IgD-negative memory B cell (primary cell): Measurements from ENCODE around the gene TSPAN2. TPM values are rescaled to one million over a fixed set of nuclear protein-coding genes. Genes with fewer than 3 reads are reported as not detected.
A peak's percentile ranks its signal among the peaks of the same experiment; 100 is the strongest.

Experiments used
- H3K27ac Mint-ChIP-seq, 3 donors: one replicate each; pipeline ENCODE4 v1.8.0; 2020 to 2022; ENCODE audit warnings: mild to moderate bottlenecking in 3 of 3, mixed read lengths in 3 of 3, moderate library complexity in 1 of 3
- H3K27me3 Mint-ChIP-seq: one replicate; pipeline ENCODE4 v1.8.0; 2021; ENCODE audit warnings: mixed read lengths
- H3K36me3 Mint-ChIP-seq: one replicate; pipeline ENCODE4 v1.8.0; 2020; ENCODE audit warnings: mild to moderate bottlenecking, mixed read lengths
- H3K4me1 Mint-ChIP-seq, 3 donors: one replicate each; pipeline ENCODE4 v1.8.0; 2020 to 2022; ENCODE audit warnings: mixed read lengths in 3 of 3, mild to moderate bottlenecking in 1 of 3
- H3K4me3 Mint-ChIP-seq, 4 donors: one replicate each; pipeline ENCODE4 v1.8.0; 2020 to 2022; ENCODE audit warnings: mild to moderate bottlenecking in 4 of 4, mixed read lengths in 4 of 4, moderate library complexity in 3 of 4
- H3K9me3 Mint-ChIP-seq, 3 donors: one replicate each; pipeline ENCODE4 v1.8.0; 2020 to 2021; ENCODE audit warnings: mixed read lengths in 3 of 3, mild to moderate bottlenecking in 1 of 3
- polyA plus RNA-seq: library from polyadenylated mRNA; unstranded; fragments of 300-500 nt; fragmentation: Illumina TruSeq; gene quantifications from one replicate; pipeline ENCODE4 v1.2.3, GENCODE V29; 2021

TSPAN2 gene
- polyA plus RNA-seq, 1 donor from 2014 or later = 2.0 TPM

DNA sequence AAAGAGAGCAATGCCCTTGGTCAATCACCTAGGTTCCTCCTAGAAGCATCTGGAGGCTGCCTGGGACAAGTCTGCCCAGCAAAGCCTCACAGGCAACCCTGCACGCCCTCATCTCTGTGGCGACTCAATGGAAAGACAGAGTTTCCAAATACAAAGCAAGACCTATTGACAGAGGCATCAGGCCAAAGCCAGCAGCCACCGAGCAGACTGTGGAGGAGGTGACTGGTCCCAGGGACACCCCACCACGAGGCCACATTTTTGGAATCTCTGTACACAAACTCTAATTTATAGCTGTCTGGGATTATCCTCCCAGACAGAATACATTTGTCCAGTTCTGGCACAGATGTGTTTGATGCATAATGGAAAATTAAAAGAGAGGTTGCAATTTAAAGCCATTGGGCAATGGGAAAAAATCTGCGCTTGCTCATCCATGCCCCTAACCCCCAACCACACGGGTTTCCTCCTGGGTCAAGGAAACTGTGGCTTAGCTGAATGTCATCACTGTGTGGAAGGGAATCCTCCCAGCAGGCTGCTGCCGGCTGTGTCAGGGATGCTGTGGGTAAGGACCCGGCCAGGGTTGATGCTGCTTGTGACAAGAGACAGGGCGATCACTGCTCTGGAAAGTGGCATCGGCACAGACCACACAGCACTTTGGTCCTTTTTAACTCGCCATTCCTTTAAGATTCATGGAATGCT, 14.3 kb downstream of the TSPAN2 start:
- H3K4me1 Mint-ChIP-seq = no peaks in the 10 kb centered on the region
- H3K9me3 Mint-ChIP-seq = peaks cover 0 to 2% (median 0%) of the 10 kb centered on the region in 3 donors
- H3K27ac Mint-ChIP-seq = no peak overlapping the region
- no peak overlapping the region for H3K4me3 Mint-ChIP-seq
- H3K27me3 Mint-ChIP-seq = peaks cover 14% of the 10 kb centered on the region
- H3K36me3 Mint-ChIP-seq = peaks cover 3% of the 10 kb centered on the region

DNA sequence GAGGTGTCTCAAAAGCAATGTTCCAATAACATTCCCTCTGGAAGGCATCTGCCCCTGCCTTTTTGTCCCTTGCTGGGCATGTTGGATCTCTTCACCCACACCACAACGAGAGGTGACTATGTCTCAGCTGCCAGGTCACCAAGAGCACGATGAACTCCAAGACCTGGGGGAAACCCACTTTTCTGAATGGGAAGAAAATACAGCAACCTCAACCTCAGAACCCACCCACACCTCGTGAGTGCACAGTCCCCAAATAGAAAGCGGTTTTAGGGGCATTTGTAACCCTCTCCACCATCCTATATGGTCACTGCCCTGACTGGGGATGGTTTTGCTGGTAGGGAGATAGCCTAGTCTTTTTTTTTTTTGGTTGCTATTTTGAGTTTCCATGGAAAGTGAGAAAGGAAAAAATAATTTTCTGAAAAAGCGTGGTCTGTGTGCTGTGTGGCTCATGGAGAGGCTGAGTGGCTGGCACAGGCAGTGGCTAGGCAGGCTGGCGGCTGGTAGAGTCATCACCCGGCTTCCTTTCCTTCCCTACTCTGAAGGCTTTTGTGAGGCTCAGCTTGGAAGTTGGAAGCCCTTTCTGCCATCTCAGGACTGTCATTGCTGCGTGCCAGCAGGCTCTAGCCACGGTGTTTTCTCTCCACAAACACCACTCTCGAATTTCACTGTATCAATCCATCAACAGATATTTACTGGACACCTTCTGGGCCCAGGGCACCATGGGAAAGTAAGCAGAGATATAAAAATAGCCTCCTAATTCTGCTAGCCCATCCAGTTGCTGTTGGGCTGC, 15.8 kb downstream of the TSPAN2 start:
- Mint-ChIP-seq H3K27me3 (peaks cover 14% of the 10 kb centered on the region), H3K9me3 (peaks cover 0 to 2% (median 0%) of the 10 kb centered on the region in 3 donors), H3K4me3 (no peak overlapping the region), H3K36me3 (peaks cover 3% of the 10 kb centered on the region), H3K27ac (no peak overlapping the region), H3K4me1 (no peaks in the 10 kb centered on the region)

DNA sequence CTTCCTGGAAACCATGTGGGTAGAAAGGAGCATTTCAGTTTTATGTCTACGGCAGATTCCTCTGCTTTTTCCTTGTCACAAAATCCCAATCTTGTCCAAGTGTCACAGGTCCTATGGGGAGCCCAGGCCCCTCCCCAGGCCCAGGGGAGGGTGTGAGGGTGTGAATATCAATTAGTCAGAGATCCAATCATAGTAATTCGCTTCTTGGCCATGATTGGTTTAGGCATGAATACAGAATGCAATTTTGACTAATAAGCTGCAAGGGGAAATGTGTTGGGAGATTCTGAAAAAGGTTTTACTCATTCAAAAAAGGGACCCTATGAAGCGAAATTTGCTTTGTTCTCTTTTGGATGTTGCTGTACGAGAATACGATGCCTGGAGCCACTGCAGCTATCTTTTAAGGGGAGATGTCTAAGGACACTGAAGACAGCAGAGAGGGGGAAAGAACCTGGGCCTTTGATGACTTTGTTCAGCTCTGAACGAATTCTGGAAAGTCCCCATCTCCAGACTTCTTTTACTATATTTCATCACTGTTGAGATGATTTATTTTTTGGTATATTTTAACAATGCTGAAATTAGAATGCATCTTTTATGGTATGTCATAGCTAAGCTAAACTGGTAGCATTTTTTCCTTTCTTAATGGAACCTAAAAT, 18.2 kb downstream of the TSPAN2 start:
- H3K27ac Mint-ChIP-seq = no peak overlapping the region
- no peak overlapping the region for H3K4me3 Mint-ChIP-seq
- peaks cover 3% of the 10 kb centered on the region for H3K36me3 Mint-ChIP-seq
- no peaks in the 10 kb centered on the region for H3K4me1 Mint-ChIP-seq
- H3K27me3 Mint-ChIP-seq = peaks cover 8% of the 10 kb centered on the region
- peaks cover 0 to 2% (median 0%) of the 10 kb centered on the region in 3 donors for H3K9me3 Mint-ChIP-seq

DNA sequence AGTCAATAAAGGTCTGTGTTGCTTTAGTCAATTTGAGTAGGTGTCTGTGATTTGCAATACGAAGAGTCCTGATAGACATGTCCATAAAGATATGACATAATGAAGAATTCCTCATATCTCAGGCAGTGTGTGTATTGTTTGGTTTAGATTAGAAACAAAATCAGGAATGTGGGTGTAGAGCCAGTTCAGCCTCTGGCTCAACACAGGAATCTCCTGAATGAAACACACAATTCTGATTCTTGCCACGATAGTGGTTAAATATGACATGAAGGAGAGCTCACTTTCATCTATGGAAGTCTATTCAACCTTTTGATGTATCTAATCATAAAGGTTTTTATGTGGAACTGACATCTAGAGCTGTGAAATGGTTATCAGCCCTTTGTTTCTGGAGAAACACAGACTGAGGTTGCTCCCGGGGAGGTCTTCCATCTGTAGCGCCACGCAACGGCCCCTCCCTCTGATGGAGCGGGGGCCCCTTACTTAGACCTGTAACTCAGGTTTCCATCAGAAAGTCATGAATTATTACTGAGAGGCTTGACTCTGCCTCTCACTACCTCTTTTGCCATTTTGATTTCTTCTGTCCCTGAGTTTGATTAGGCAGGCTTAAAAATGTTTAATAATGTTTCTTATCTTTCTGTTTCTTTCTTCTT, 19.5 kb downstream of the TSPAN2 start:
- H3K4me3 Mint-ChIP-seq = no peak overlapping the region
- peaks cover 3% of the 10 kb centered on the region for H3K36me3 Mint-ChIP-seq
- peak overlapping the region in 1 of 3 donors; percentile 88 for H3K27ac Mint-ChIP-seq
- peaks cover 0 to 3% (median 0%) of the 10 kb centered on the region in 3 donors for H3K9me3 Mint-ChIP-seq
- H3K27me3 Mint-ChIP-seq = peaks cover 1% of the 10 kb centered on the region
- peaks cover 0 to 4% (median 0%) of the 10 kb centered on the region in 3 donors for H3K4me1 Mint-ChIP-seq

DNA sequence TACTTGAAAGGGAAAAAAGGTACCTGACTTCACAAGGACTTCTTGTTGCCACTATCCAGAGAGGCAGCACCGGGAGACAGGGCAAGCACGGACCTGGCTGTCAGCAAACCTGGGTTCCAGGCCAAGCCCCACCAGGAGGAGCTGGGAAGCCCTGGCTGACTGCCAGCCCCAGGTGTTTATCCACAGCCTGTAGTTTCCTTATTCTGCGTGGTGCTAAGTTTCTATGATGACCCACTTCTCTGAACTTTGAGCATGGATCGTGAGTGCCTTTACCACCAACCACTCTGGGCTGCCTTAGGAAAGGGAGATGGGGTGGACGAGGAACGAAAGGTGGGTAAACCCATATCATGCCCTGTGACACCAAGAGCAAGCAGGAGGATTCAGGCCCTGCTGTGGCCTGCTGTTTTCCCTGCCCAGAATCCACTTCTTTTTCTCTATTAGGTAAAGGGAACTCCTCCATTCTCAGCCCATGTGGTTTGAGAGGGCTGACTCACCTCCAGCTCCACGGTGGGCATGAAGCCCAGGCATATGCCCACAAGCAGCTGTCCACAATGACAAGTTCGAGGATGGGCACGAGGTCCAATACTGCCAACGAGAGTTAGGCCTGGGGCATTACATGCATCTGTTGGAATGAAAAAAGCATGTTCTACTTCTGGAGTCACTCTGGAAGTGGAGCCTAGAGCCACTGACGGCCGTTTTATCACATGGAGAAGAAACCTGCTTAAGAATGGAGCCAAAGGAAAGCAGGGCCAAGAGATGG, 20.3 kb downstream of the TSPAN2 start:
- Mint-ChIP-seq H3K27me3 (peaks cover 2% of the 10 kb centered on the region), H3K9me3 (peaks cover 0 to 3% (median 0%) of the 10 kb centered on the region in 3 donors), H3K4me3 (no peak overlapping the region), H3K36me3 (peaks cover 3% of the 10 kb centered on the region), H3K4me1 (peaks cover 0 to 8% (median 5%) of the 10 kb centered on the region in 3 donors), H3K27ac (peak overlapping the region in 1 of 3 donors; percentile 88)

DNA sequence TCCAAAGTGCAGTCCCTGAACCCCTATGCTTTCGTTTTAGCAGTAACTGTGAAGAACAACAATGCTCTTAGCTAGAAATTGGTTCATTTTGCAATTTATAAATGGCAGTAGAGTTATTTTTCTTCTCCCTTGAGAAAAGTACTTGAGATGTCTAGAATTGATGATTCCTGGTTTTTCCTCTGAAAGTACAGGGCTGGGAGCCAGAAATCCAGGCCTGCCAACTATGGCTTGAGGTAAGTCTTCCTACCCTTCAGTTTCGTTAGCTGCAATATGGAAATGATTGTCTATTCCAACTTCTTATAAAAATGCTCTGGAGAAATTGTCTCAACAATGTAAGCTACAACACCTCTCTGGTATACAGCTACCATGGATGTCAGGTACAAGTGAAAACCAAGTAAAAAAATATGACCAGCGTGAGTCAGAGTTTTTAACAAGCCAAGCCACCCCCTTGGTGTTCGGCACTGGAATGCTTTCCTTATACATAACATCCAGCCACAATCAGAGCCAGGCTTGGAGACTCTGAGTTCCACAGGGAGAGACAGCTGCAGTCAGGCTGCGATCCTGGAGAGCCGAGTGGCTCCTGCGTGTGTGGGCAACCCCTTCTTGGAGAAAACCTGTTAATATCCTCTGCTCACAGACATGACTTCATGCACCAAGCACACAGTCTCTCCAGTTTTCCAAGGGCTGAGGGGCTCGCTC, 22.0 kb downstream of the TSPAN2 start:
- Mint-ChIP-seq H3K4me1 (peaks cover 14 to 20% (median 15%) of the 10 kb centered on the region in 3 donors), H3K9me3 (peaks cover 0 to 3% (median 0%) of the 10 kb centered on the region in 3 donors), H3K27ac (no peak overlapping the region), H3K36me3 (peaks cover 3% of the 10 kb centered on the region), H3K27me3 (peaks cover 2% of the 10 kb centered on the region), H3K4me3 (no peak overlapping the region)

DNA sequence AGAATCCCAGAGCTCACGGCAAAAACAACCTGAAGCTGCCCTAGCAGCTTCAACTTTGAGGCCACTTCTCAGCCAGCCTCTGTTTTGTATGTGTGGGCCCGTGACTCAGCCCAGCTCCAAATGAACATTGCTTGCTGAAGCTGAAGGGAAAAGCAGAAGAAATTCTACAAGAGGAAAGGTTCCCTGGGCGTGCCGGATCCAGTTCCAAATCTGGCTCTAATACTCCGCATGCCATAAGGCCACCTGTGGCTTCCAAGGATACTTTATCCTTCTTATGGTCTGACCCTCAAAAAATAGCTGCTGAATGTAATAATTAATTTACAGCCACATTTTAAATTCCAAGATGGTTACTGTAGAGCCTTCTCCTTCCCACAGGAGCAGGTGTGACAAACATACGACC, 24.3 kb downstream of the TSPAN2 start:
- H3K9me3 Mint-ChIP-seq = peaks cover 0 to 3% (median 0%) of the 10 kb centered on the region in 3 donors
- H3K4me3 Mint-ChIP-seq = no peak overlapping the region
- H3K36me3 Mint-ChIP-seq = no peaks in the 10 kb centered on the region
- H3K4me1 Mint-ChIP-seq = peaks cover 20 to 27% (median 21%) of the 10 kb centered on the region in 3 donors
- peaks cover 2% of the 10 kb centered on the region for H3K27me3 Mint-ChIP-seq
- no peak overlapping the region for H3K27ac Mint-ChIP-seq

DNA sequence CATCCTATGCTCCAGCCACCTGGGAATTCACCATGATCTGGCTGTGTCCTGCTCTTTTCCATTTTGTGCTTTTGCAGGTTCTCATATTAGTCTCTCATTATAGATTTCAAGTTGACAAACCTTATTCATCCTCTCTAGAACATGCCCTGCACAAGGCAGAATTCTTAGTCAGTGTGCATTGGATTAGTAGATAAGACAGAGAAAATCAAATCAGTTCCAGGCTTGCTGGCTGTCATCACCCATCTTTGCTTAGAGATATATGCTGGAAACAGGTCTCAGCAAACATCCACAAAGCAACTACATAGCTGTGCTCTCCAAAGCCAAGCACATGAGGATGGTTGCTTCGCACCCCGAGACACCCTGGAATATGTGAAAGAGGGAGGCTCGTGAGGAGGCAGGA, 24.8 kb downstream of the TSPAN2 start:
- Mint-ChIP-seq H3K36me3 (no peaks in the 10 kb centered on the region), H3K9me3 (peaks cover 0 to 3% (median 0%) of the 10 kb centered on the region in 3 donors), H3K4me1 (peaks cover 20 to 27% (median 21%) of the 10 kb centered on the region in 3 donors), H3K27ac (peak overlapping the region in 2 of 3 donors; percentile 6 to 22), H3K27me3 (peaks cover 2% of the 10 kb centered on the region), H3K4me3 (peak overlapping the region in 2 of 4 donors; percentile 42 to 60)

DNA sequence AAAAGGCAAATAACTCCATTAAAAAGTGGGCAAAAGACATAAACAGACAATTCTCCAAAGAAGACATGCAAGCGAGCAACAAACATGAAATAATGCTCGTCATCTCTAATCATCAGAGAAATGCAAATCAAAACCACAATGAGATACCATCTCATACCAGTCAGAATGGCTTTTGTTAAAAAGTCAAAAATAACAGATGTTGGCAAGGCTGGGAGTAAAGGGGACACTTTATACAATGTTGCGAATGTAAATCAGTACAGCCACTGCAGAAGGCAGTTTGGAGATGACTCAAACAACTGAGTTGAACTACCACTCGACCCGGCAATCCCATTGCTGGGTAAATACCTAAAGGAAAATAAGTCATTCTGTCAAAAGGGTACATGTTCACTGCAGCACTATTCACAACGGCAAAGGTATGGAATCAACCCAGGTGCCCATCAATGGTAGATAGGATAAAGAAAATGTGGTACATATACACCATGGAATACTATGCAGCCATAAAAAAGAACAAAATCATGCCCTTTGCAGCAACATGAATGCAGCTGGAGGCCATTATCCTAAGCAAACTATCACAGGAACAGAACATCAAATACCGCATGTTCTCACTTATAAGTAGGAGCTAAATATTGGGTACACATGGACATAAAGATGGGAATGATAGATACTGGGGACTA, 25.9 kb downstream of the TSPAN2 start:
- H3K27ac Mint-ChIP-seq = peak overlapping the region; percentile 86 to 99 (median 93)
- H3K9me3 Mint-ChIP-seq = peaks cover 0 to 3% (median 0%) of the 10 kb centered on the region in 3 donors
- peaks cover 20 to 27% (median 21%) of the 10 kb centered on the region in 3 donors for H3K4me1 Mint-ChIP-seq
- H3K27me3 Mint-ChIP-seq = peaks cover 2% of the 10 kb centered on the region
- H3K36me3 Mint-ChIP-seq = no peaks in the 10 kb centered on the region
- H3K4me3 Mint-ChIP-seq = peak overlapping the region; percentile 15 to 85 (median 48)

DNA sequence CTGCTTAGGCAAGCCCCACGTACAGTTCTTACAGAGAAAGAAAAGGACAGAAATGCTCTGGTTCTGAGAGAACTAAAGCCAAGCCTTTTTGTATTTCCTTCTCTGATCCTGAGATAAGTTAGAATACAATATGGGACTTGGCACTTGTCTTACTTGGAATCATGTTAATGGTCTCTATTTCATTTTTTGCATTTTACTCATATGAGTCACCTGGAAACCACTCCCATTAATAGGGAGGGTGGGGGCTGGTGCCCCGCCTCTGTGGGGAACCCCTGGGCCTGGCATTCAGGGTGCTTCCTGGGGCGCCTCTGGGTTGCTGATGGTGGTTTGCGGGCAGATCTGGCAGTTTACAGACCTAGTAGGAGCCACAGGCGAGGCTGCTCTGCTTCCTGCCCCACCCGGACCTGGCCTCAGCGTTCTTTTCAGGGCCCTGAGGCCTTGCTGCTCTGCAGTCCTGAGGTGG, 26.7 kb downstream of the TSPAN2 start:
- peak overlapping the region; percentile 86 to 99 (median 93) for H3K27ac Mint-ChIP-seq
- H3K9me3 Mint-ChIP-seq = peaks cover 0 to 3% (median 0%) of the 10 kb centered on the region in 3 donors
- no peaks in the 10 kb centered on the region for H3K36me3 Mint-ChIP-seq
- H3K27me3 Mint-ChIP-seq = peaks cover 2% of the 10 kb centered on the region
- H3K4me3 Mint-ChIP-seq = peak overlapping the region; percentile 15 to 85 (median 48)
- peaks cover 20 to 27% (median 21%) of the 10 kb centered on the region in 3 donors for H3K4me1 Mint-ChIP-seq

DNA sequence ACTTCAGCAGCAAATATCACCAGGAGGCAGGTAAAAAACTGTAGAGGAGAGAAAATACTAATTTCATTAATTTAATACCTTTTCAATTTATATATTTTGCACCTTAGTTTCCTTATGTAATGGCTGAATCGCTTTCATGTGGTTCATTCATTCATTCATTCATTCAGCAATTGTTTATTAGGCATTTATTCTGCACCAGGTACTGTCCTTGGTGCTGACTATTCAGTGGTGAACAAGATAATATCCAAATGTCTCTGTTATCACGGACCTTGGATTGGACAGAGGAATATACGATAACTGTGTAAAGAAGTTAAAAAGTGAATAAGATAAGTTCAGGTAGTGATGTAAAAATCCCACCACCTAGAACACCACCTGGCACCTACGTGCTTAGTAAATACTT, 28.8 kb downstream of the TSPAN2 start:
- peaks cover 20 to 23% (median 21%) of the 10 kb centered on the region in 3 donors for H3K4me1 Mint-ChIP-seq
- no peak overlapping the region for H3K4me3 Mint-ChIP-seq
- H3K27ac Mint-ChIP-seq = peak overlapping the region in 1 of 3 donors; percentile 3

DNA sequence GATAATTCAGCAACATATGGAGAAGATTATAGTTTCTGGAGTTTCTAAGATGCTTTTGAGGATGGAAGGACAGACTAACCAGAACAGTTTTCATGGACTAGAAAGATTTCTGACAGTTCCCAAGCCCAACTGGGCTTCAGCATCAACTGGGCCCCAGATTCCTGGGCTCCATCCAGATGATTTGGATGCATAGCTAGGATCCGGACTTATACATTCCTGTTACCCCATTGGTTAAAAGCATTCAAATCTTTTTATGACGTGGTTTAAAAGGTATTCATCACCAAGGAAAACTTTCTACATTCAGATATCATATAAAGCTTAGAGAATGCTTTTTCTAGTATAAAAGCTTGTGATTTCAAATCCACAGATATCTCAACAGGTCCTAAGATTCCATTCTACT, 30.0 kb downstream of the TSPAN2 start:
- no peak overlapping the region for H3K4me3 Mint-ChIP-seq
- peaks cover 20 to 21% (median 21%) of the 10 kb centered on the region in 3 donors for H3K4me1 Mint-ChIP-seq
- no peak overlapping the region for H3K27ac Mint-ChIP-seq
- peaks cover 2% of the 10 kb centered on the region for H3K27me3 Mint-ChIP-seq
- H3K36me3 Mint-ChIP-seq = peaks cover 2% of the 10 kb centered on the region
- no peaks in the 10 kb centered on the region for H3K9me3 Mint-ChIP-seq

More for the DNA sequence above, 28.8 kb downstream of the TSPAN2 start:
- Mint-ChIP-seq H3K9me3 (no peaks in the 10 kb centered on the region), H3K27me3 (peaks cover 2% of the 10 kb centered on the region), H3K36me3 (no peaks in the 10 kb centered on the region)
